ENCODE measurements around the gene FAM200B. TPM values are rescaled to one million over a fixed set of nuclear protein-coding genes. Genes with fewer than 3 reads are reported as not detected.

Gene FAM200B
- total RNA-seq (ENCODE audit: low replicate concordance) = 39.0 and 43.6 TPM in 2 replicates
- long read RNA-seq, full-length matches to known transcripts = 40 of 54 reads
- long read RNA-seq, partial matches to known transcripts = 3 of 54 reads
- long read RNA-seq, other reads (novel, unspliced or antisense) = 11 of 54 reads

DNA sequence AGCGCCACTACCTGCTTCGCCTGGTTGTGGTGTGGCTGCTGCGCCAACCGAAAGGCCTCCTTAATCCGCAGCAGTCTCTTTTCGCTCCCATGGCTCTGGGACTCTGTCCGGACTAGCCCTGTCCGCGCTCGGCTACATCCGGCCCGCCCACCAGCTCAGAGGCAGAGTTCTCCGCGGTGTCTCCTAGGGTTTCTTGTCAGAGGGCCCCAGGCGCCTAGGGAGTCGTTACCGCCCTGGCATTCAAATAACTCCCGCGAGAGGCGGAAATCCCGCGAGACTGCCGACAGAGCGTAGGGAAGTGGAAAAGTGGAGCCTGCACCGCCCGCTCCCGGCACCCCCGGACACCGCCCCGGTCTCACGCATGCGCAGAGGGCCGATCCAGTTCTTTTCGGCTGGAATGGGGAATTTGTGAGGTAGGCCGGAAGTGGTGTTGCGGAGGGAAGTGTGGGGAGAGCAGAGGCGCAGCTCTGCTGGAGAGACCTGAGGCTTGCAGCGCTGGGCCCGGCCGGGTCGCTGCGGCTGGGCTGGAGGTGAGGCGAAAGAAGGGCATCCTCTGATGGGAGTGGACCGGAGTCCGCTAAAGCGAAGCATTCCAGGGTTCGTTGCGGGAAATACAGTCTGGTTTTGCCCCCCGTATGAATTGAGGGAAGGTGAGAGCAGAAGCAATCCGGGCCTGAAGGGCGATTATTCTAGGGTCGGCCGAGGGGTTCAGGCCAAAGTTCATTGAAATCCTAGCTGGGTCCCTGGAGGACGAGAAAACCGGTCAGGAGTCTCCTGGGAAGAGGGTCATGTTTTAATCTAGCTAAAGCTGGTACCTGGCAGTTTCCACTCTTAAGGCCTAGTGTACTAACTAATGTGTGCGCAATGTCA is at the start of gene FAM200B:
Gene FAM200B (plus strand): TSS at position 456 of the 870 bp plus-strand sequence. CDS start 5,151 bp downstream, outside the sequence.
- peak; percentile 100 for DNase-seq (ENCODE audit: extremely low spot score, unreplicated experiment)
- TF ChIP-seq, protein P1, sequence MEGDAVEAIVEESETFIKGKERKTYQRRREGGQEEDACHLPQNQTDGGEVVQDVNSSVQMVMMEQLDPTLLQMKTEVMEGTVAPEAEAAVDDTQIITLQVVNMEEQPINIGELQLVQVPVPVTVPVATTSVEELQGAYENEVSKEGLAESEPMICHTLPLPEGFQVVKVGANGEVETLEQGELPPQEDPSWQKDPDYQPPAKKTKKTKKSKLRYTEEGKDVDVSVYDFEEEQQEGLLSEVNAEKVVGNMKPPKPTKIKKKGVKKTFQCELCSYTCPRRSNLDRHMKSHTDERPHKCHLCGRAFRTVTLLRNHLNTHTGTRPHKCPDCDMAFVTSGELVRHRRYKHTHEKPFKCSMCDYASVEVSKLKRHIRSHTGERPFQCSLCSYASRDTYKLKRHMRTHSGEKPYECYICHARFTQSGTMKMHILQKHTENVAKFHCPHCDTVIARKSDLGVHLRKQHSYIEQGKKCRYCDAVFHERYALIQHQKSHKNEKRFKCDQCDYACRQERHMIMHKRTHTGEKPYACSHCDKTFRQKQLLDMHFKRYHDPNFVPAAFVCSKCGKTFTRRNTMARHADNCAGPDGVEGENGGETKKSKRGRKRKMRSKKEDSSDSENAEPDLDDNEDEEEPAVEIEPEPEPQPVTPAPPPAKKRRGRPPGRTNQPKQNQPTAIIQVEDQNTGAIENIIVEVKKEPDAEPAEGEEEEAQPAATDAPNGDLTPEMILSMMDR (conservative IDR thresholded peaks at IDR 0.05) = peak; percentile 47
- Mint-ChIP-seq H3K27ac (peak within 1 kb of the TSS; percentile 98), H3K4me1 (ENCODE audit: unreplicated experiment) (peaks cover 28% of the 10 kb centered on the region), H3K9me3 (no peaks in the 10 kb centered on the region), H3K4me3 (peak within 1 kb of the TSS; percentile 100), H3K27me3 (no peaks in the 10 kb centered on the region), H3K36me3 (peaks cover 26% of the 10 kb centered on the region)

DNA sequence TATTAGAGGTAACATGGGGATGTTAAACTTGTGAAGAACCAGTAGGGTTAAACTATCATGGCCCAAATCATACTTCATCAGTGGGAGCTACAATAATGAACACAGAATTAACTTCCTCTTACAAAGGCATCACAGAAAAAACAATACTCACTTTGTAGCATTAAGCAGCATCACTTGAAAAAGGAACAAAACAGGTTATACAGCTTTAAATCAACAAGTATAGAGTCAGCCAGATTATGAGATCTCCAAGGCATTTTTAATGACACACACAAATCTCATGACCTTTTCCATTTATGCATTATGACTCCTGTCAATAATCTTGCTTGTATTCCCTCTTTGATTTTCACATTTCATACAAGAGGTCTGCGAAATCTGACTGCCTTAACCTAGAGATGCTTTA is 44.8 kb upstream of the FAM200B start:
- DNase-seq (ENCODE audit: extremely low spot score, unreplicated experiment) = no peak
- peak overlapping the region; percentile 52 for H3K27ac Mint-ChIP-seq
- peaks cover 41% of the 10 kb centered on the region for H3K36me3 Mint-ChIP-seq
- H3K9me3 Mint-ChIP-seq = no peaks in the 10 kb centered on the region
- H3K27me3 Mint-ChIP-seq = no peaks in the 10 kb centered on the region
- H3K4me1 Mint-ChIP-seq (ENCODE audit: unreplicated experiment) = peaks cover 5% of the 10 kb centered on the region
- H3K4me3 Mint-ChIP-seq = no peak overlapping the region
- TF ChIP-seq, protein P1 (conservative IDR thresholded peaks at IDR 0.05) = no peak

DNA sequence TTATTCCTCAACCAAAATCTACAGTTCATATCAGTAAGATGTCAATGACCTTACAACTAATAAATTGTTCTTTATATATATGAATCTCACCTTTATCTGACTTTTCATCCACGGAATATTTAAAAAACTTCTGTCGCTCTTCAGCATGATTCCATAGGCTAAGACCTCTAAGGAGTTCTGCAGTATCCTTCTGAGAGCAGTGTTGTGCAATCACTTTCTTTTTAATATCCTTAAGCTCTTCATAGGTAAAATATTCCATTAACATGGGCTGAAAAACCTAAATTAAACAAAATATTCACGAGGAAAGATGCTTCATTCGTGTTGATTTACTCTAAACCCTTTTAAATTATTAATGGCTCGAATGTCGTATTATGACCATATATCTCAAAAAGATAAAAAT is 43.2 kb upstream of the FAM200B start:
- TF ChIP-seq, protein P1 (conservative IDR thresholded peaks at IDR 0.05) = no peak
- Mint-ChIP-seq H3K4me3 (no peak overlapping the region), H3K27ac (no peak overlapping the region), H3K4me1 (ENCODE audit: unreplicated experiment) (peaks cover 5% of the 10 kb centered on the region), H3K36me3 (peaks cover 32% of the 10 kb centered on the region), H3K27me3 (no peaks in the 10 kb centered on the region), H3K9me3 (no peaks in the 10 kb centered on the region)
- no peak for DNase-seq (ENCODE audit: extremely low spot score, unreplicated experiment)

DNA sequence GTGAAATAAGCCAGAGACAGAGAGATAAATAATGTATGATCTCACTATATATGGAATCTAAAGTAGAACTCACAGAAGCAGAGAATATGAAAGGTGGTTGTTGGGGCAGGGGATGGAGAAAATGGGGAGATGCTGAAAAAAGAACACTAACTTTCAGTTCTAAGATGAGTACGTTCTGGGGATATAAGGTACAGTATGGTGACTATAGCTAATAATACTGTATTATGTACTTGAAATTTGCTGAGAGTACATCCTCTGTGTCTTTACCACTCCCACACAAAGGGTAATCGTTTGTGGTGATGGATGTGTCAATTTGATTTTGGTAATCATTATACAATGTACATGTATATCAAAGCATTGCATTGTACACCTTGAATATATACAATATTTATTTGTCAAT is 33.0 kb upstream of the FAM200B start:
- no peak for DNase-seq (ENCODE audit: extremely low spot score, unreplicated experiment)
- H3K27ac Mint-ChIP-seq = no peak overlapping the region
- no peaks in the 10 kb centered on the region for H3K27me3 Mint-ChIP-seq
- H3K9me3 Mint-ChIP-seq = no peaks in the 10 kb centered on the region
- H3K4me3 Mint-ChIP-seq = no peak overlapping the region
- H3K36me3 Mint-ChIP-seq = peaks cover 8% of the 10 kb centered on the region
- TF ChIP-seq, protein P1 (conservative IDR thresholded peaks at IDR 0.05) = no peak
- H3K4me1 Mint-ChIP-seq (ENCODE audit: unreplicated experiment) = peaks cover 34% of the 10 kb centered on the region

DNA sequence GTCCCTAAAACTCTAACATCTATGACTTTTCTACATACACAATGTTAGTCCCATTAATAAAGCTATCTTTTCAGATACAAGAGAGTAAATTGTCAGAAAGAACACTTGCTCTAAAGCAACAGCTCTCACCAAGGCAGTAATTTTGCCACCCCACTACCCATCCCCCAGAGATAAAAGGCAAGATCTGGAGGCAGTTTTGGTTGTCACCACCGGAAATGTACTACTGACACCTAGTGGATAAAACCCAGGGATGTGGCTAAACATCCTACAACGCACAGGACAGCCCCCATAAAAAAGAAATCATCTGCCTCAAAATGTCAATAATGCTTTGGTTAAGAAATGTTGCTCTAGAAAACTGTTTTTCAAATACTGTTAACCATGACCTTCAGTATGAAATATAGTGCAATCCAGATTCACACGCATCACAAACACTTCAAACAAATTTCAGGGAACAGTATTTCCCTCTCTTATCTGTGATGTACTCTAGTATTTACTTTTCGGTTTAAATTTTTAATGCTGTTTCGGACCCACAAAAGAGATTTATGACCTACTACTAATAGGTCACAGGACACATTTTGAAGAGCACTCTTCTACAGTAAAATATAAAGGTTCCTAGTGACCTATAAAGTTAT is 31.6 kb upstream of the FAM200B start:
- TF ChIP-seq, protein P1 (conservative IDR thresholded peaks at IDR 0.05) = peak; percentile 76
- H3K27me3 Mint-ChIP-seq = no peaks in the 10 kb centered on the region
- H3K36me3 Mint-ChIP-seq = peaks cover 4% of the 10 kb centered on the region
- no peaks in the 10 kb centered on the region for H3K9me3 Mint-ChIP-seq
- H3K4me3 Mint-ChIP-seq = peak overlapping the region; percentile 58
- H3K27ac Mint-ChIP-seq = peak overlapping the region; percentile 32
- no peak for DNase-seq (ENCODE audit: extremely low spot score, unreplicated experiment)
- peaks cover 33% of the 10 kb centered on the region for H3K4me1 Mint-ChIP-seq (ENCODE audit: unreplicated experiment)
